Stimulated activated CD4-positive, alpha-beta T cell treated with anti-CD3 and anti-CD28 coated beads, TNF-alpha, amount 100 ng/mL, for 24 hours (primary cell): ENCODE data around the gene THSD4.
"Not testable (repeated sequence)": the region's sequence is repeated elsewhere in the genome, so short reads cannot be mapped to it uniquely, and the experiment has no call there.

Source experiments
- DNase-seq, 3 experiments: peaks; one replicate each; pipeline ENCODE4 v3.0.0-alpha.2; 2020; ENCODE audit warnings: low read depth in 3 of 3

Gene THSD4

DNA sequence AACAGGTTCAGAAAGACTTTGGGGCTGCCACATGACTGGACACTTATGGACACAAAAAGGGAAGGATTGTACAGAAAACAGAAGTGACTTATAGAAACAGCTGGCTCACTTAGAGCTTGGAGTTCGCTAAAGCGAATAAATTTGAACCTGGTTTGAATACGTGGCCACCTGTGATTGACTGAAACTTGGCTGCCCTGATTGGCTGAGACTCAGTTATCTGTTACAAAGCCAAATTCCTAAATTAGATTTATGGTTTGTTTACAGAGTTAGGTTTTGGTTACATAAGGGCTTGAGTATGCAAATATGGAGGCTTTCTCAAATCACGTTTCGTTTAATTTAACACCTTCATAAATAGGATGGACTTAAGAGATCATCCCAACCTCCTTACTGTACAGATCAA, 270.2 kb downstream of the THSD4 start:
- no peak for DNase-seq

DNA sequence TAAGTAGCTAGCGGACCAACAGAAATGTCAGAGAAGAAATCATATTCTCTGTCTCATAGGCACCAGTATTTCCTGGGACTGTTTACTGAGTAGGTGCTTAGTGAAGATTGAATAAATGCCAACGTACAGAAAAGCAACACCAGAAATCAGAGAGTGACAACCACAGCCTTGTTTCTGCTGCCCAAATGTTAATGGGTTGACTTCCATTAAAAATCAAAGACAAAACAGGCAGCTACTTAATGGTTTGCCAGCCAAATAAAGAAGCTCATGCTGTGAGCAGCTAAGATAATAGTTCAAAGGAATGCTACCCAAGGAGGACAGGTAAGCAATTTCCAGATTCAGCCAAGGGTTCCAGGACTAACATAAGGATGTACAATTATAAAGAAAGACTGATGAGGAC, 270.7 kb downstream of the THSD4 start:
- no peak for DNase-seq

DNA sequence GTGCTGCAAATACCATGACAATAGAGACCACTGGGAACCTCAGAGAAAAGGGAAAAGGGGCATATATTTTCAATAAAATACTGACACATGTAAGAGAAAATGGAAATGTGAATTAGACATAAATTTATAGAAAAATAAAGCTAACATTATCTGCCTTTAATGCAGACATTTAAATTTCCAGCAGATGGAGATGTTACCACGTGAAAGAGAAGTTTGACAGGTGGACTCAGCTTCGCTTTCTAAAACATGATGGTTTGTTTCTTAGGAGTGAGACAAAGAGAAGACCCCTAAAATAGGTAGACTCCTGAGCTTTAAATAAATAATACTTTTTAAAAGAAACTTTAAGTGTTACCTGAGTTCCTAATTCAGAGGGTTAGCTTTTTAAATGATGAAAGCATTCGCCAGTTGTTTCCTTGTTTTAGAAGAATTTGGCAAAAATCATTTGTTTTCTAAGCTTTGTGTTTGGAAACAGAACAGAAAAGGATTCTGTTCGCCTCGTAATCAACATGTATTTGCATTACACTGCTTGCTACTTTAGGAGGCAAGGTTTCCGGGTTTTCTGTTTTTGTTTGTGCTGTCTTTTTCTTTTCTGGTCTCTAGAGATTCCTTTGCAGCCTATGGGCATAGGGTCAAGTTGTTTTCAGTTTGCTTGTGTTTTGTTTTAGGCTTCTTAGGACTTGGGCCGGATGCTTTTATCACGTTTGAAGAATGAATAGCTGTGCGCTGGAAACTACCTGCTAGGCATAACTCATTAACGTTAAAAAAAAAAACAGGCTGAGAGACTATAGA, 271.4 kb downstream of the THSD4 start:
- no peak for DNase-seq

DNA sequence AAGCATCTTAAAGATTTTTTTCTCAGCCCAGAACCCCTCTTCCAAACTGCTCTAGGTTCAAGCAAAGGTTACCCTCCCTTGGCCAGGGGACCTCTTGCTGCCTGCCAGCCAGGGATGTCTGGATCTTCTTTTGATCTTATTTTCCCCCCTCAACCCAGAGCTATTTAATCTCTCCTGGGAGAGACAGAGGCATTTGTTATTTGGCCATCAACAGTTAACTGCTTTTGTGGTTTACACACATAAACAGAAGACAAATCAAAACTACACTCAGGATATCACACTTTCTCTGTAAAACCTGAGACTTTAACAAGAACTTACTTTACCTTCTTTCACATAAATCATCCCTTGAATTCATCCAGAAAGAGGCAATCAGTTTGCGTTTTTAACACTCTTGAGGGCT, 272.5 kb downstream of the THSD4 start:
- no peak for DNase-seq

DNA sequence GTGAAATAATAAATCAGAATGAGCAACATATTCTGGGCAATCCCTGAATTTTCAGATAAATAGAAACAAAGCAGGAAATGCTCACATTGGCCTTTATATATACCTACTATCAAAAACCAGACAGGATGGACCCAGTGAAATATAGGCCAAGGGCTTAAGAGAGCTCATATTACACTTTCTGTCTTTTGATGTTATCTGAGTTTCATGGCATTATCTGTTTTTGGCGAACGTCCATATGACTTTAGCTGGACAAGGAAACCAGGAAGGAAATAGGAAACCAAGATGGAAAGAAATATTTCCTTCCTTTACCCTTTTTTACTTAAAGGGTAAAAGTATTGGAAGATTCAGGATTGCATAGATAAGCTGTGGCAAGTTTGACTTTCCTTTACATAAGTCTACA, 274.8 kb downstream of the THSD4 start:
- DNase-seq = no peak

DNA sequence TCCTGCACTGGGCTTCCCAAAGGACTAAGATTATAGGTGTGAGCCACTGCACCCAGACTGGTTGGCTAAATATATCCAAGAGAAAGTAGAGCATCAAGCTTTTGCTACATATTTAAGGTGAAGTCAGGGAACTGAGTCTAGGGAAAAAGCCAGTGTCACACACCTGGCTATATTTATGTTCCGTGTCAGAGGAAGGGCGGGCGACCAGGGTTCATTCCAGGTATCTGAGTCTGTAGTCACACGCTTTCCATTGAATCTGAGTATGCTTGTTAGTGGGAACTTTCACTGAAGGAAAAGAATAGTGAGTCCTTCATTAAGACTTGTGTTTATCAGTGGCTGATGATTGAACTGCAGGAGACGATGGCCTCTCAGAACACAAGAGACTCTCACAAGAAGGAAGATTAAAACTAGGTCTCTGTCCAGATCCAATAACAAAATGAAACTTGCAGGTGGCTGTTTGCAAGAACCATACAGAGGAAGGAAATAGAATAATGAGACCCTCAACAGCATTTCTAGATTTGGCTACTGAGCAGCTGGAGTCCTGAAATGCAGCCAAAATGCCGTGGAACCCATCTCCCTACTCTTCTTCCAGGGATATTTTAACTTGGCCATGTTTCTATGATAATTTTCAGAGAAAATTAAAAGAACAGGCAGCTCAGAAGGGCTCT, 276.3 kb downstream of the THSD4 start:
- no peak for DNase-seq

DNA sequence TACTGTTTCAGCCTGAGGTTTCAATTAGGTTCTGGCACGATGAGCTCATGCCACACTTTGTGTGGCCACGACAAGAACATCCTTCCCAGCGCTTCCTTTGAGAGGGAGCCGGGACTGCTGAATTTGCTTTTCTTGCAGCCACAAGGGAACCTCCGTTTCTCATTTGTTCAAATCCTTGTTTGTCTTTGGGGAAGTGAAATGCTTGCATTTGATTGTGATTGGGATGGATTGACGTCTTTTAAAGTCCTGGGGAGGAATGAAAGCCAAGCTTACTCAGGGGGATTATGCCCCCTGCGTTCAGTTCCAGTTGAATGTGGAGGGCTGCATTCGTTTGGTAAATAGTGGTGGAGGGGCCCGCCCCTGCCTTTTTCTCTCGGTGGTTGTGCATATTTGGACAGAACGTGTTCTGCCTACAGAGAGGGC, 277.6 kb downstream of the THSD4 start:
- no peak for DNase-seq

DNA sequence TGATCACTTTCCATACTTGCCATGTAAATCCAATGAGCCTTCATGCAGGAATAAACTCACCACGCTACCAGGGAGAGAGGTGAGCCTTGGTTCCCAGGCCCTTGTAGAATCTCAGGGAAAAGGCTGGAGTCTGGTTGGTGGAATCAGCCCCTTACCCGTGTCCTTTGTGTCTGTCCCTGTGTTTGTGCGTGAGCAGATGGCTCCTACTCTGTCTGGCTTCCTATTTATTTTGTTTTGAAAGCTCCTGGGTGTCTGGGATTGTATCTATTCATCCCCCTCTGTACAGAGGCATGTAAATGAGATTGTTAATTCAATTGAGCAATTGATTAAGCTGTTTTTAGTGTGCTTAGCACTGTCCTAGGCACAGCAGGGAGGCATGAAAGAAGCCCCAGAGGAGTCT, 278.1 kb downstream of the THSD4 start:
- no peak for DNase-seq

DNA sequence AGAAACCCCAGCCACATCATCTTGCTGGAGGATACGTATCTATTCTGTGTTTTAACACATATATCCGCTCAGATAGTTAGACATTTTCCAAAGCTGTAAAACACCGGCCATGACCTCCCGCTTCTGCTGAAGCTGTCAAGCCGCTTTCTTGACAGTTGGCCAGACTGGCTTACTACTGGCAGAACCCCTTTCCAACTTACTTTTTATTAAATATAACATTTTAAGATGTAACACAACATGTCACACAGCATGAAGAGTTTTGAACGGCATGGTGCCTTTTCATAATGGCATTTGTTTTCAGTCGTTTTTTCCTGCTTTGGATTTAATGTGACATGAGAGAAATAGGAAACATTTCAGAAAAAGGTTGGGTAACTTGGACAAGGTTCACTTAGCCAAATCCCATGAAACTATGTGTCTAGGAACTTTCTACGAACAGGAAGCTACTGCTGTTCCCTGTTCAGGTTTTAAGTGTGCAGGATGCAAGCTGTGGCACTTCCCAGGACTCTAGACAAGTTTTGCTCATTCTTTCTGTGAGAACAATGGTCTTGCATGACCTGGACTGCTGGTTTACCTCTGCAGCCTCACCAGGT, 281.4 kb downstream of the THSD4 start:
- DNase-seq = no peak

DNA sequence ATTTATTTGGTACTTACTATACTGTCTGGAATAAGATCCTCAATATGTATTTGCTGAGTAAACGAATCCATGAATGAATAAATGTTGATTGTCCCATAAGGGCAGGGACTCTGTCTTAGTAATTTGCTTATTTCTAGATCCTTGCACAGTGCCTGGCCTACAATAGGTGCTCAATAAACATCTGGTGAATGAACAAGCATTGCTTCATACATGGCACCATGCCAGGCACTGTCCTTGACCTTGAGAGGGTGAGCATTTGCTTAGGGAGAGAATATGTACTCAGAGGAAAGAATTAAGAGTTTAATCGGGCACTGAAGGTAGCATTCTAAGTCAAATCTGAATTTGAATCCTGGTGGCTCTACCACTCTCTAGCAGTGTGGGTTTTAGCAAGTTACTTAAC, 282.1 kb downstream of the THSD4 start:
- DNase-seq = no peak

DNA sequence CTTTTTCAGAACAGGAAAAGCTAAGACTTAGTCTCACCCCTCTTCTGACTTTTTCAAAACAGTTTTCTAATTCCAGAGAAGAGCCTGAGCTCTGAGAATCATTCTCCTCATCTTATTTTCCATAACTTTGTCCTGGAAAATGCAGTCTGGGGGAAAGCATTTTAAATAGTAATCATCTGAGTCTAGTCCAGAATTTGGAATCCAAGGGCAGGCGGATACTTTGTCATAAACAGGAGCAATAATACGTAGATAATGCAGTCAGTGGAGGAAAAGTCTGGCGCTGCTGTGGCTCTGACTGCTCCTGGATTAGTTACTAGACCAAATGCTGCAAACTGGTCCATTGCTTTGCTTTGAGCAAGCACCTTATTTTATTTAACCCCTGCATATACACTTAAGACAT, 285.0 kb downstream of the THSD4 start:
- DNase-seq = no peak

DNA sequence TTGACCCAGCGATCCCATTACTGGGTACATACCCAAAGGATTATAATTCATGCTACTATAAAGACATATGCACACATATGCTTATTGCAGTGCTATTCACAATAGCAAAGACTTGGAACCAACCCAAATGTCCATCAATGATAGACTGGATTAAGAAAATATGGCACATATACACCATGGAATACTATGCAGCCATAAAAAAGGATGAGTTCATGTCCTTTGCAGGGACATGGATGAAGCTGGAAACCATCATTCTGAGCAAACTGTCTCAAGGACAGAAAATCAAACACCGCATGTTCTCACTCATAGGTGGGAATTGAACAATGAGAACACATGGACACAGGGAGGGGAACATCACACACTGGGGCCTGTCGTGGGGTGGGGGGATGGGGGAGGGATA, 286.5 kb downstream of the THSD4 start:
- not testable (repeated sequence) for DNase-seq

DNA sequence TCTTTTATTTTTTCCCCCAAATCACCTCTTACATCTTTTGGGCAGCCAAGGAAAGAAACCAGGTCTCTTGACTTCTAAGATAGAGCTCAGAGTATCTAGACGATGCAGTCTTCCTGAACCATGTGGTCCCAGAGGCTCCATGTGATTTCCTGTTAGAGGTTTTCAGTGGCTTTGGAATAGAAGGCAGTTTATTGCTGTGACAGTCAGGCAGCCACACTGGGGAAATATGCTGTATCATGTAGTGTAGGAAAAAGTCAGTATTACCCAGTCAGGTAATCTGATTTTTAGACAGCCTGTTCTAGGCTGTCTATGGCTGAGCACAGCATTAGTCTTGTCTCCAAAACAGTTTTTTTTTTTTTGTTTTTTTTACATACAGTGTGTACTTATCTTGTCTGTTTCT, 294.3 kb downstream of the THSD4 start:
- no peak for DNase-seq

DNA sequence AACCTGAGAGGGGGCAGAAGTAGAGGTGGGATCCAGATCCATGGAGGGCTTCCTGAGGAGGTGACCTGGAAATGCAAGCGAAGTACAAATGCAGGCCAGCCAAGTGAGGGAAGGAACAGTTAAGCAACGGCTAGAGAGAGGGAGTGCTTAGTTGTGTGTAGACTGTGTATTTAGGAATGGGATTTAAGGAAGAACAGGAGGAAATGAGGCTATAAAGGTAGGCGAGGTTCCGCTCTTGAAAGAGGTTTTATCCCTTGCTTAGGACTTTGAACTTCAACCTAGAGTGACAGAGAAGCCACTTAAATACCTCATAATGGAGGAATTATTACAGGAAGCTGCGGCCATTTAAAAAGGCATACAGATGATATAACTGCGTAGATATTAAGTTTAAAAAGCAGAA, 295.1 kb downstream of the THSD4 start:
- no peak for DNase-seq

DNA sequence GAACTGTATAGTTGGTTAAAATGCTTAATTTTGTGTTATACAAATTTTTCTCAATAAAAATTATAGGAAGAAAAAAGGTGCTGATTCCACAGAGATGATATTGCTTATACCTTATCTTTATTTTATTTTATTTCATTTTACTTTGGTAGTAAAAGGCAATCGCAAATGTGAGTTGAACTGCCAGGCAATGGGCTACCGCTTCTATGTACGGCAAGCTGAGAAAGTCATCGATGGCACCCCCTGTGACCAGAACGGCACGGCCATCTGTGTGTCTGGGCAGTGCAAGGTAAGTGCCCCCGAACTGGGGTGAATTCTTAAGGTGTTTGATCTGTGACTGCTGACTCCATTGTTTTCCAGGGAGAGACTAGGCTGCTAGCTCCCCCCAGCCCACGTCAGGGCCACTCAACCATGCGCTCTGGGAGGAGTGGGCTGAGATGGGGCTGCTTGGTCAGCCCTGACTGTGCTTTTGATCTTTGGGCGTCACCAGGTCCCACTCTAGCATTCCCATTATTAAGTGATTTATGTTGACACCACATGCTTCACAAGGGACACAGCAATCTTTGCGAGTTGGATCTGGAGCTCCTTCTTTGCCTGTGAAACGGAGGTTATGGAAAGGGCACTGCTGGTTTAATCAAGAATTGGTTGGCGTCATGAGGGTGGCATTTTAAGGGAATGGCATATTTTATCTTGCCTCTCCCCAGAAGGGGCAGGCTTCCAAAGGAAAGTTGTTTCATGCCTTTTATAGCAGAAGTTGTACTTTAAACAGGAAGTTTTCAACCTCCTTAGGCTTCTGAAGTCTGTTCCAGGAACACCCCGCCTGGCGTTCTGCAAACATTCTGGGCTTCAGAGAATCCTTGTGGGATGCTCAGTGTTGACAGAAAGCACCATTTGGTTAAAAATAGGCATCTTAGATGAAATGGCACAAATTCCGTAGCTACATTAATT, 296.5 kb downstream of the THSD4 start:
- DNase-seq = no peak

DNA sequence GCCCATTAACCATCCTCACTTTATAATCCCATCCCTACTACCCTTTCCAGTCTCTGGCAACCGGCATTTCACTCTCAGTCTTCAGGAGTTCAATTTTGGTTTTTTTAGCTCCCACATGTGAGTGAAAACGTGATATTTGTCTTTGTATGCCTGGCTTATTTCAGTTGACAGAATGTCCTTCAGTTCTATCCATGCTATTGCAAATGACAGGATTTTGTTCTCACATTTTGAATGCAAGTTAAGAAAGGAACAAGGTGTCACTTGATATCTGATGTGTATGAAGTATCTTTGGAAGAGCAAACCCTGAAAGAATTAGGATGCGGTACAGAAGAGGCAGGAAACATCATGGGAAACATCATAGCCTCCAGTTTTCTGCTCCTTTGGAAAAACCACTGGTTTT, 298.1 kb downstream of the THSD4 start:
- no peak for DNase-seq

DNA sequence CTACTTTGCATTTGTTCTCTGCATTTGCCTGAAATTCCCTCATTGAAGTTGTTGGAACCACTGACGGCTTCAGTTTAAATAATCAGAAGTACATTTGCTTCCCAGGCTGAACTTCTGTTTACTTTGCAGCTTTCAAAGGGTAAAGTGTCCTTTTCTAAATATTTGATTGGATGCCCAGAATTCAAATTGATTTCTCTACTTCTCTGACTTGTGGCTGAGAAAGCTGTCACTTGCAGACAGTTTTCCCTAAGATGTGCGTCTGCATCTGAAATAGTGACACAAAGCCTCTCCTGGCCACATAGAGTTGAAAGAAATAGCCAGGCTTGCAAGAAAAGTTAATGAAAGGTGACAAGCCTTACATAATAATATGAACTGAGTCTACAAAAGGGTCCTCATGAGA, 299.6 kb downstream of the THSD4 start:
- no peak for DNase-seq

DNA sequence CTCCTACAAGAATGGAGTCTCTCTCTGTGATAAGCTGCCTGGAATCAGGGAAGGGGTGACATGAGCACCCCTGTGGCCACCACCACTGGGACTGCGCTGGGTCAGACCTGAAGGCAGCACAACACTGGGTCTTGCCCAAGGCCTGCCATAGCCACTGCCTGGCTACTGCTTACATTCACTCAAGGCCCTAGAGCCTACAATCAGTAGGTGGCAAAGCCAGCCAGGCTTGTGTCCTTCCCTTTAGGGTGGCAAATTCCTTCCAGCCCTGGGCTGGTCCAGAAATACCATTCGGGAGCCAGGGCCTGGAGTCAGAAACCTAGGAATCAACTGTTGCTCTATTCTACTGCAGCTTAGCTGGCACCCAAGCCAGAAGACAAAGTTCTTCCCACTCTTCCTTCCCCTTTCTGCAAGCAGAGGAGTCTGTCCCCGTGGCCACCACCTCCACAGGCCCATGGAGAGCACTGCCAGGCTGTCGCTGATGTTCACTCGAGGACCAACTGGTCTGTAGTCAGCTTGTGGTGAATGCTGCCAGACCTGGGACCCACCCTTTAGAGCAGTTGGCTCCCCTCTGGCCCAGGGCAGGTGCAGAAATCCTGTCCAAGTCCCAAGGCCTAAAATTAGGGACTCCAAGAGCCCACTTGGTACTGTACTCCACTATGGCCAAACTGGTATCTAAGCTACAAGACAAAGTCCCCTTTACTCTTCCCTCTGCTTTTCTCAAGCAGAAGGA, 307.4 kb downstream of the THSD4 start:
- no peak for DNase-seq

DNA sequence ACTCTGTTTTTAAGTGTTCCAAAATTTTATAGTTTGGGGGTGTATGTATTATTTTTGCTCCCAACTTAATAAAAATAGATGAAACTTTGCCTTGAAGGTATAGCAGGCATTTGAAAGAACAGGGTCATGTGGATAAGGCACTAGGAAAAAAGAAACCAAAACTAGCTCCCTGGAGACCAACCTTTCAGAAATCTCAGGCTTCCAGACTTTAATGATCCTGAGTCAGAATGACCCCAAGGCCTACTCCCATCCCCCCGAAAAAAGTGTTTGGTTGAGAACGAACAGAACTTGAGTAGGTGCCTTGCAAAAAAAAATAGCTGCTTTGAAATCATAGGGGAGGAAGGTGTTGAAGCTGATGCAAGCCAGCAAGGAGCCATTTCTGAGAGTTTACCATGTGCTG, 309.5 kb downstream of the THSD4 start:
- no peak for DNase-seq

DNA sequence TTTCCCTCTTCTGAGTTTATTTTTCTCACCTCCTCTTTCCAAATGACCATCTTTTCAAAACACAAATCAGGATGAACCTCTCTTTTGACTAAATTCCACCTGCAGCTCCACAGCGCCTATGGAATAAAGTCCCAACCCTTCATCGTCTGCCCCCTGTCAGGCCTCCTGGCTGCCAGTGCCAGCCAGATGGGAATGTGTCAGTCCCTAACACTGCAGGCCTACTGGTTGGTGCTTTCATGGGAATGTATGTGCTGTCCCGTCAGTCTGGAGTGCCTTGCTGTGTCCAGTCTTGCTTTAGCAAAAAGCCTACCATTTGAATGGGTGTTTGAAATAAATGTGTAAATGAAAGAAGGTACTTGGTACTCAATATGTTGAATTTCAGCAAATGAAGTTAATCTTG, 310.1 kb downstream of the THSD4 start:
- no peak for DNase-seq

DNA sequence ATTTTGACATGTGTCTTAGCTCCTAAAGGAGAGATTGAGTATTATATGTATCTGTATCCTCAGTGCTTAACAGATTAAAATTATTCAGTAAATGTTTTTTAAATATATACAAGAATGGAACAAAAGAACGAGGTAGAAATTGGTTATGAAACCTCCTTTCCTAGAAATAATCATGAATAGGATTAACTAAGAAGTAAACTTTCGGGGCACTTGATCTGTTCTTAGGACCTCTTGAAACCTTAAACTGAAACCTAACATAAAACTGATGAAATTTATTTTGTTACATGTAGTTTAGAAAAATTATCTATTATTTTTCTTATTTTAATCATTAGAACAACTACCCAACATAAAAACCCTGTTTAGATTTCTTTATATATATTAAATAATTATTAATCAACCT, 311.5 kb downstream of the THSD4 start:
- DNase-seq = no peak
